Naive thymus-derived CD8-positive, alpha-beta T cell (primary cell): ENCODE data around the gene THRAP3. TPM values are rescaled to one million over a fixed set of nuclear protein-coding genes. Genes with fewer than 3 reads are reported as not detected.
A peak's percentile ranks its signal among the peaks of the same experiment; 100 is the strongest.

Experiments
- ATAC-seq, 2 donors: fragments of 150-1000 bp; cut with Tn5 transposase in 1 of 2; sonication (Bioruptor Pico), chemical (Tn5 transposase) in 1 of 2; 1 replicate in 1 of 2; 2 replicates in 1 of 2; pipeline ENCODE4 v1.10.0; 2021; ENCODE audit warnings: mild to moderate bottlenecking in 2 of 2, moderate library complexity in 2 of 2
- POLR2A ChIA-PET: fragments of 350-600 bp; sonication (Branson Sonifier 250); formaldehyde crosslinking; loops from one replicate; lab custom pipeline; 2021; ENCODE audit warnings: antibody characterized with exemption; lab: Charles Lee
- DNase-seq, 10 donors: peaks; one replicate each; pipeline versions ENCODE4 v3.0.0 to v3.0.0-alpha.2; 2020 to 2022
- H3K27ac Mint-ChIP-seq, 10 donors: one replicate each; pipeline ENCODE4 v1.8.0; 2020 to 2022; ENCODE audit warnings: mild to moderate bottlenecking in 10 of 10, mixed read lengths in 10 of 10, moderate library complexity in 4 of 10, inconsistent platforms in 1 of 10
- H3K27me3 Mint-ChIP-seq, 5 donors: one replicate each; pipeline ENCODE4 v1.8.0; 2021 to 2022; ENCODE audit warnings: mixed read lengths in 5 of 5
- H3K36me3 Mint-ChIP-seq, 3 donors: one replicate each; pipeline ENCODE4 v1.8.0; 2020 to 2022; ENCODE audit warnings: mixed read lengths in 3 of 3, mild to moderate bottlenecking in 2 of 3, inconsistent platforms in 1 of 3
- H3K4me1 Mint-ChIP-seq, 4 donors: one replicate each; pipeline ENCODE4 v1.8.0; 2021 to 2022; ENCODE audit warnings: mixed read lengths in 4 of 4
- H3K4me3 Mint-ChIP-seq, 10 donors: one replicate each; pipeline ENCODE4 v1.8.0; 2020 to 2022; ENCODE audit warnings: mild to moderate bottlenecking in 10 of 10, mixed read lengths in 10 of 10, moderate library complexity in 6 of 10, inconsistent platforms in 1 of 10
- H3K9me3 Mint-ChIP-seq, 9 donors: one replicate each; pipeline ENCODE4 v1.8.0; 2020 to 2022; ENCODE audit warnings: mixed read lengths in 9 of 9, mild to moderate bottlenecking in 3 of 9, inconsistent platforms in 1 of 9, moderate library complexity in 1 of 9
- polyA plus RNA-seq, 3 donors: library from polyadenylated mRNA; unstranded; fragments of 300-500 nt; fragmentation: Illumina TruSeq; gene quantifications; one replicate each; pipeline ENCODE4 v1.2.3, GENCODE V29; 2021
- total RNA-seq, 8 experiments: library from RNA in 2 of 8; stranded (reverse) in 2 of 8; gene quantifications; one replicate each; pipeline ENCODE4 v1.2.3 and lab custom pipeline; 2021 to 2026

The THRAP3 gene
- total and polyA plus RNA-seq, 5 experiments from 2014 or later: 87.6 to 131 (median 106) TPM

DNA sequence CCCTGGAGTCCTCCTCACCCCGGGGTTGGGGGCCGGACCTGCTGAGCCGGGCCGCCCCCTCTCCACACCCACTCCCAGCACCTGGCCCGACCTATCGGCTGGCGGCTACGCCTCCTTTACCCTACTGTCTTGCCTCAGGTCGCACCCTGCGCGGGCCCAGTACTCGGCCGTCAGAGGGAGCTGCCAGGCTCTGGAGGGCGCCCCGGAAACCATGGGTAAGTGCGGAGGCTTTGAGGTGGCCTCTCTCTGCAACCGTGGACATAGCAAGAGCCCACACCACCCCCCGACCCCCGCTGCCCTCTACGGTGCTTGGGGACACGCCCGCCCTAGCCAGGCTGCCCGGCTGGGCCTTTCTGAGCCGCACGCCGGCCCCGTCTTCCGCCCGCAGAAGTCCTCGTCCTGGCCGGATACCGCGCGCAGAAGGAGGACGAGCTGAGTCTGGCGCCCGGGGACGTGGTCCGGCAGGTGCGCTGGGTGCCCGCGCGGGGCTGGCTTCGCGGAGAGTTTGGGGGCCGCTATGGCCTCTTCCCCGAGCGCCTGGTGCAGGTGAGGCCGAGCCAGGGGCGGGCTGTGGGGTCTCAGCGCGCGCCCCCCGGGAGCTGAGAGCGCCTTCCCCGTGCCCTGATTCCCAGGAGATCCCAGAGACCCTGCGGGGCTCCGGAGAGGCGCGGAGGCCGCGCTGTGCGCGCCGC, 82.1 kb downstream of the THRAP3 start, which contains the start of gene SH3D21:
Gene SH3D21, plus strand, starts transcription at position 159 of the 692 bp plus-strand sequence. Its CDS starts 53 bp downstream, at position 212.
- Mint-ChIP-seq H3K27ac (peak within 1 kb of the TSS; percentile 68 to 98 (median 92)), H3K4me3 (peak within 1 kb of the TSS; percentile 94 to 98 (median 96))
- ATAC-seq: peak; percentile 46 to 48

DNA sequence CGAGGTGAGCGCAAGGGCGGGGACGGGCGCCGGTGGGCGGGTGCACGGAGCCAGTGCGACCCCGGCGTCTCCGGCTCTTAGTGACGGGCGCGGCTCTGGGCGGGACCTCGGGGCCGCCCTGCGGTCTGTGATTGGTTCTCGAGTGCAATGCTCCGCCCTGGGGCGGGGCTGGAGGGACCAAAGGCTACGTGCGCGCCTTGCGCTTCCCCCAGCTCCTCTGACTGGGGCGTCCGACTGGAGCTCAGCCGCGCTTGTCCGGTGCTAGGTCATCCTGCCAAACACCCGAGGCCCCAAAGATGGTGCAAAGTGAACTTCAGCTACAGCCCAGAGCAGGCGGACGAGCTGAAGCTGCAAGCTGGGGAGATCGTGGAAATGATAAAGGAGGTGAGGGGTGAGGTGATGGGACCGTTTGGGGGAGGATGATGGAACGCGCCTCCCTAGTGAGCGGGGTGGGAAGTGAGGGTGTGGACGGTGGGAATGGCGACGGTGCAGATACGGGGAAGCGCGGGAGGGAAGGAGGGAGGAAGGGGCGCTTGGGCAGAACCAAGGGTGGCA, 82.7 kb downstream of the THRAP3 start:
- peaks cover 0 to 27% (median 2%) of the 10 kb centered on the region in 3 donors for H3K36me3 Mint-ChIP-seq
- H3K4me1 Mint-ChIP-seq: peaks cover 4 to 18% (median 13%) of the 10 kb centered on the region in 4 donors
- POLR2A ChIA-PET: interaction anchor here (0.6 to 2.9 kb wide), 16 partner anchors 12 to 158 kb away, joined by 3 to 10 read pairs (median 4); partner anchors contain the start of genes EVA1B, LSM10 and THRAP3
- peak overlapping the region; percentile 58 to 98 (median 92) for H3K27ac Mint-ChIP-seq
- peak; percentile 87 to 96 (median 94) for DNase-seq
- H3K9me3 Mint-ChIP-seq: no peaks in the 10 kb centered on the region
- H3K4me3 Mint-ChIP-seq: peak overlapping the region; percentile 94 to 98 (median 96)
- no peaks in the 10 kb centered on the region for H3K27me3 Mint-ChIP-seq
- peak; percentile 96 to 98 for ATAC-seq

More for the DNA sequence above, 82.1 kb downstream of the THRAP3 start, which contains the start of gene SH3D21:
- H3K9me3 Mint-ChIP-seq: no peaks in the 10 kb centered on the region
- POLR2A ChIA-PET: interaction anchor here (0.6 to 2.9 kb wide), 16 partner anchors 9 to 158 kb away, joined by 3 to 10 read pairs (median 4); partner anchors contain the start of genes EVA1B, LSM10 and THRAP3
- no peaks in the 10 kb centered on the region for H3K27me3 Mint-ChIP-seq
- H3K4me1 Mint-ChIP-seq: peaks cover 4 to 18% (median 13%) of the 10 kb centered on the region in 4 donors
- H3K36me3 Mint-ChIP-seq: peaks cover 0 to 33% (median 2%) of the 10 kb centered on the region in 3 donors
- DNase-seq: peak in 8 of 10 donors; percentile 40 to 74 (median 48)

DNA sequence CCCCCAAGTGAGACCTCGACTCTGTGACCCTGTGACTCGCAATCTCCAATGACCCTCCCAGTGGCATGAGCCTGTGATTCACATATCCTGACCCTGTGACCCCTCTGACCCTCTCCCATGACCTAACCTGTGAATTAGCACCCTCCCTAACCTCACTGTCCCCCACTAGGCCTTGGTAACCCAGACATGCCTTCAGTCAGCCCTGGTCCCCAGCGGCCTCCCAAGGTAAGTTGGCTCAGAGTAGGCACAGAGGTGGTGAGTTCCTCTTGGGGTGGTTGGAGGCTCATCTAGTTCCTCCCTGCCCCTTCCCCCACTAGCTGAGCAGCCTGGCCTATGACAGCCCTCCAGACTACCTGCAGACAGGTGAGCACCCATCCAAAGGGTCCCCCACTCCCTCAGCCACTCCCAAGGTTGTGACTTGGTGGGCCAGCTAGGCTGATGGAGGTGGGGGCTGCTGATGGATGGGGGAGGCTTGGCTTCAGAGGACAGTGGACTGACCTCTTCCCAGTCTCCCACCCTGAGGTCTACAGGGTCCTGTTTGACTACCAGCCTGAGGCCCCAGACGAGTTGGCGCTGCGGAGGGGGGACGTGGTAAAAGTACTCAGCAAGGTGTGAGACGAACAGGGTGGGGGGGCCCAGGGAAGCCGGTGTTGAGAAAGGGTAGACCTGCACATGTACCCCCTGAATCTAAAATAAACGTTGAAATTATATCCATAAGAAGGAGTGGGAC, 83.5 kb downstream of the THRAP3 start:
- ATAC-seq (no peak), DNase-seq (no peak)
- H3K27ac Mint-ChIP-seq: peak overlapping the region in 1 of 10 donors; percentile 97
- peaks cover 4 to 18% (median 13%) of the 10 kb centered on the region in 4 donors for H3K4me1 Mint-ChIP-seq
- H3K36me3 Mint-ChIP-seq: peaks cover 0 to 19% (median 0%) of the 10 kb centered on the region in 3 donors
- no peaks in the 10 kb centered on the region for H3K9me3 Mint-ChIP-seq
- POLR2A ChIA-PET: interaction anchor here (0.6 to 2.9 kb wide), 10 partner anchors 12 to 159 kb away, joined by 3 to 10 read pairs (median 4); partner anchors contain the start of gene THRAP3
- H3K27me3 Mint-ChIP-seq: no peaks in the 10 kb centered on the region
- H3K4me3 Mint-ChIP-seq: peak overlapping the region; percentile 94 to 98 (median 96)

DNA sequence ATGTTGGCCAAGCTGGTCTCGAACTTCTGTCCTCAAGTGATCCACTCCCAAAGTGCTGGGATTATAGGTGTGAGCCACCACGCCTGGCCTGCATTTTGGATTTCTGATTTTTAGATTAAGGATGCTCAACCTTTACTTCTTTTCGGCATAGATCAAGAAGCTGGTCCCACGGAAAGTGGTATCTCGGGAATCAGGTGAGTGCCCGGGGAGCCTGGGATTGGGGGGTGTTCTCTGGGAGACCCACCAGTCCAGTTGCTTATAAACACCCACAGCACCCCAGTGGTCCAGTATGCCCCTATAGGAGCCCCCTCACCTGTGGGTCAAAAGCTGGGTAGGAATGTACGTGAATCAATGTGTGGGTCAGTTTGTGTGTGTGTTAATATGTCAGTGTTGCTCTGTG, 85.2 kb downstream of the THRAP3 start:
- Mint-ChIP-seq H3K36me3 (peaks cover 0 to 5% (median 0%) of the 10 kb centered on the region in 3 donors), H3K27ac (no peak overlapping the region), H3K4me1 (peaks cover 4 to 17% (median 13%) of the 10 kb centered on the region in 4 donors), H3K27me3 (no peaks in the 10 kb centered on the region), H3K4me3 (peak overlapping the region in 3 of 10 donors; percentile 8 to 34 (median 25)), H3K9me3 (no peaks in the 10 kb centered on the region)
- no peak for DNase-seq
- no peak for ATAC-seq
- POLR2A ChIA-PET: interaction anchor here (0.9 to 1.1 kb wide), 2 partner anchors 13 kb away, joined by 3 read pairs; no protein-coding TSS in a partner anchor

DNA sequence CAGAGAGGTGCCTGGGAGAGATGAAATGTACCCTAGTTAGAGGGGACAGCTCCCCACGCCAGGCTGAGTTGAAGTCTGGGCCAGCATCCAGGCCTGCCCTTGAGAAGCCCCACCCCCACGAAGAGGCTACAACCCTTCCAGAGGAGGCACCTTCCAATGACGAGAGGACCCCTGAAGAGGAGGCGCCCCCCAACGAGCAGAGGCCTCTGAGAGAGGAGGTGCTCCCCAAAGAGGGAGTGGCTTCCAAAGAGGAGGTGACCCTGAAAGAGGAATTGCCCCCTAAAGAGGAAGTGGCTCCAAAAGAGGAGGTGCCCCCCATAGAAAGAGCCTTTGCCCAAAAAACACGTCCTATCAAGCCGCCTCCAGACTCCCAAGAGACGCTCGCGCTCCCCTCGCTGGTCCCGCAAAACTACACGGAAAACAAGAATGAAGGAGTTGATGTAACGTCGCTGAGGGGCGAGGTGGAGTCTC, 96.1 kb downstream of the THRAP3 start:
- peaks cover 15 to 28% (median 26%) of the 10 kb centered on the region in 4 donors for H3K4me1 Mint-ChIP-seq
- H3K4me3 Mint-ChIP-seq: peak overlapping the region; percentile 75 to 91 (median 80)
- H3K9me3 Mint-ChIP-seq: no peaks in the 10 kb centered on the region
- H3K27me3 Mint-ChIP-seq: peaks cover 0 to 1% (median 0%) of the 10 kb centered on the region in 5 donors
- peak in 2 of 10 donors; percentile 13 to 21 for DNase-seq
- H3K27ac Mint-ChIP-seq: peak overlapping the region; percentile 8 to 87 (median 66)
- no peaks in the 10 kb centered on the region for H3K36me3 Mint-ChIP-seq
- ATAC-seq: no peak
- POLR2A ChIA-PET: interaction anchor here (0.8 to 1.7 kb wide), 2 partner anchors 13 kb away, joined by 5 to 6 read pairs; no protein-coding TSS in a partner anchor

DNA sequence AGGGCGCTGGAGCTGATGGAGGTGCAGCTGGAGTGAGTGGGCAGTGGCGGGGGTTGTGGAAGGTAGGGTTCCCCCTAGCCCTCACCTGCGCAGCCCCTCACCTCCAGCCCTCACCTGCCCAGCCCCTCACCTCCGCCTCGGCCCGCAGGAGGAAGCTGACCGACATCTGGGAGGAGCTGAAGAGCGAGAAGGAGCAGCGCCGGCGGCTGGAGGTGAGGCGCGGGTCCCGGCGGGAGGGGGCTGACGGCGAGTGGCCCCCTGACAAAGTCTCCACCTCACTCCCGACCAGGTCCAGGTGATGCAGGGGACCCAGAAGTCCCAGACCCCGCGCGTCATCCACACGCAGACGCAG, 96.5 kb downstream of the THRAP3 start:
- POLR2A ChIA-PET: interaction anchor here (0.8 kb wide), 1 partner anchor 14 kb away, joined by 5 read pairs; no protein-coding TSS in a partner anchor
- Mint-ChIP-seq H3K4me3 (peak overlapping the region; percentile 75 to 91 (median 80)), H3K4me1 (peaks cover 15 to 28% (median 26%) of the 10 kb centered on the region in 4 donors), H3K9me3 (no peaks in the 10 kb centered on the region), H3K27me3 (peaks cover 0 to 1% (median 0%) of the 10 kb centered on the region in 5 donors), H3K36me3 (no peaks in the 10 kb centered on the region), H3K27ac (peak overlapping the region; percentile 8 to 87 (median 66))
- DNase-seq (no peak), ATAC-seq (peak in 1 of 2 donors; percentile 3)

DNA sequence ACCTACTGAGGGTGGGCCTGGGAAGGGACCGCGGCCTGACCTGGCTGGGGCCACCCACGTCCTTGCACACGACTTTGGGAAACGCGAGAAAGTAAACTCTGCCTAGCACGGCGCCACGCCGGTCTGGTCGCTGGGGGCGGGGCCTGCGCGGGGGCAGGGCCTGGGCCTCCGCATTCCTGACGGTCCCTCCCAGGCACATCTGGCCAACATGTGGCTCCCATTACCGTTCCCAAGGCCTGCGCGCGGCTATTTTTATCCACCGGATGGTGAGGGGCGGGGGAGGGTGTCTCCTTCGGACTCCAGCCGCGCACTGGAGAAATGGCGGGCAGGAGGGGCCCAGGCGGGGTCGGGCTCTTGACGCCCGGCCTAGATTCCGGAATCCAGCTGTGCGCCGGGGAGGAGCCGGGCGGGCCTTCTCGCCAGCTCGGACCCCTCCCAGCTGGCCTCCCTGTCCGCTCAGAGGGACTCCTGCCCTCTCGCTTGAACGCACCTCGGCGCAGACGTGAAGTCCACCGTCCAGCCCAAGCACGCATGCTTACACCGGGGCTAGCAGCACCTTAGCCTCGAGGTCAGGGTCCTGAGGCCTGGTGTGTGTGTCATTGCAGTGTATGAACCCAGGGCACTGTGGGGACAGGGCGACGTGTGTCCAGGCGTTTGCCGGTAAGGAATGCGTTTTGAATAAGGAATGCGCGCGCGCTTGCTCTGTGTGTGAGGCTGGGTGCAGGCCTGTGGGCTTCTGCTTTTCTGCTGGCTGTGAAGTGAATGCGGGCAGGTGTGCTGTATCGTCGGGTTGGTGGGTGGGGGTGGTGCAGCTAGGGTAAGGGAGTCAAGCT, 97.1 kb downstream of the THRAP3 start:
- H3K27ac Mint-ChIP-seq: peak overlapping the region in 5 of 10 donors; percentile 38 to 85 (median 56)

DNA sequence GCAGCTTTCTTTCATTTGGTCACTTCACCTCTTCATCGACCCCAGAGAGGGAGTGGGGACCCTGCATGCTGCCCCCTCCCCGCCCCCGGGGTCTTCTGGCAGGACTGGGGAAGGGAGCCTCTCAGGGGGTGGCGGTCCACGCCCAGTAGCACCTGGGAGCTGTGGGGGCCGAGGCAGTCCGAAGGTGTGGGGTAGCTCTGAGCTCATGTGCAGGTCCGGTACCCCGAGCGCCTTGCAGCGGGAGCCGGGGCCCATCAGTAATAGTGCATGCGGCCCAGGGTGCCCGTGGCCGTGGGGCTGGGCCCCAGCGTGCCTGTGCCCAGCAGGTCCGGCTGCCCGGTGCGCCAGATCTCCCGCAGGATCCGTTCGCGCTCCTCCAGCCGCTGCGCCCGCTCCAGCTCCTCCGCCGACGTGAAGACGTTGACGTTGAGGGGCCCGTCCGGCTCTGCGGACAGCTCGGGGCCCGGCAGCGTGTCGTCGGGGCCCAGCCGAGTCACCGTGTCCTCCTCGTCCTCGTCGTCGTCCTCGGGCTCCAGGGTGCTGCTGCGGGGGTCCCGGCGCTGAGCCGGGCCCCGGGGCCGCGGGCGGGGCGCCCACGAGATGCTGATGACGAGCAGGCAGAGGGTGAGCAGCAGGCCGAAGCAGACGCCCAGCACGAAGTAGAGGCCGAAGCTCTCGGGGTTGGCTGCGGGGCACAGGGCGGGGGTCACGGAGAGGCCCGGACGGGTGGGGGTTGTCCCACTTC, 98.0 kb downstream of the THRAP3 start:
- Mint-ChIP-seq H3K4me1 (peaks cover 18 to 35% (median 29%) of the 10 kb centered on the region in 4 donors), H3K36me3 (no peaks in the 10 kb centered on the region), H3K27me3 (peaks cover 0 to 12% (median 0%) of the 10 kb centered on the region in 5 donors), H3K27ac (peak overlapping the region in 2 of 10 donors; percentile 77 to 87), H3K4me3 (peak overlapping the region; percentile 75 to 82 (median 76)), H3K9me3 (no peaks in the 10 kb centered on the region)
- ATAC-seq (no peak), DNase-seq (peak in 1 of 10 donors; percentile 14)
- POLR2A ChIA-PET: interaction anchor here (0.7 to 1.5 kb wide), 7 partner anchors 13 to 75 kb away, joined by 3 to 5 read pairs (median 3); partner anchors contain the start of gene LSM10

More for the DNA sequence above, 97.1 kb downstream of the THRAP3 start:
- H3K27me3 Mint-ChIP-seq: peaks cover 0 to 3% (median 0%) of the 10 kb centered on the region in 5 donors
- ATAC-seq (peak; percentile 42 to 44), DNase-seq (peak in 4 of 10 donors; percentile 23 to 36 (median 30))
- H3K4me3 Mint-ChIP-seq: peak overlapping the region; percentile 75 to 91 (median 80)
- H3K9me3 Mint-ChIP-seq: no peaks in the 10 kb centered on the region
- H3K4me1 Mint-ChIP-seq: peaks cover 15 to 30% (median 26%) of the 10 kb centered on the region in 4 donors
- POLR2A ChIA-PET: interaction anchor here (0.5 to 1.5 kb wide), 6 partner anchors 12 to 139 kb away, joined by 3 to 5 read pairs (median 4); no protein-coding TSS in a partner anchor
- H3K36me3 Mint-ChIP-seq: no peaks in the 10 kb centered on the region

DNA sequence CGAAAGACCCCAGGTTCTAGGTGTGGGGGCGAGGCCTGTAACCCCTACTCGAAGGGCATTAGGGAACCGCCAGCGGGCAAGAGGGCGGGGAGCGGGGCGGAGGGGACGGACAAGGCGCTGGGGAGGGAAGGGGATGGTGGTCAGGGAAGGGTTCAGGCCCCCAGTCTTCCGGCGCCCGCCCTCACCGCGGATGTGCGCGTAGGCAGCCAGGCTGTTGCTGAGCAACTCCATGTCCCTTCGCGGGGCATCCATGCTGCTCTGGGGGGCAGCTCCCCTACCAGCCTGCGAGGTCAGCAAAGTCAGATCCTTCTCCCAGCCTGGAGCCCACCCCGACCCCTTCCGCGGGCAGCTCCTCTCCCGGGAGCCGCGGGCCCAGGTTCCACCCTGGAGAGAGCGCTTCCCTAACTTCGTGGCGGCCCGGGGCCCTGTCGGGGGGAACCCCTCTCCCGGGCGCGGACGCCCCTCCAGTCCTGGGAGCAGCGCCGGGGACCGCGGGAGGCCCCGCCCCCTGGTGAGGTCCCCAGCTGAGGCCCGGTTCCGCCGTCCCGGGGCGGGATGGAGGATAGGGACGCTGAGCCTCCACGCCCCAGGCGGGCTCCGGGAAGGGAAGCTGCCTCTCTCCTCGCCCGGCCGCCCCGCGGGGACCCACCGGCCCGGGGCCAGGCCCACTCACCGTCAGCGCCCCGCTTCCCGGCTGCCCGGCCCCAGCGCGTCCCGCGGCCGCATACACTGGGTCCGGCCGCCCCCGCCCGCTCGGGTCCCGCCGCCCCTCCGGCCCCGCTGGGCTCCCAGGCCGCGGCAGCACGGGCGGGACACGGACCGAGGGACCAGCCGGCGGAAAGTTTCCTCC, 98.8 kb downstream of the THRAP3 start:
- Mint-ChIP-seq H3K9me3 (no peaks in the 10 kb centered on the region), H3K4me1 (peaks cover 20 to 35% (median 29%) of the 10 kb centered on the region in 4 donors), H3K27me3 (peaks cover 0 to 12% (median 2%) of the 10 kb centered on the region in 5 donors), H3K4me3 (peak overlapping the region; percentile 66 to 80 (median 75)), H3K36me3 (no peaks in the 10 kb centered on the region), H3K27ac (peak overlapping the region in 4 of 10 donors; percentile 41 to 87 (median 70))
- POLR2A ChIA-PET: interaction anchor here (0.7 to 1.7 kb wide), 7 partner anchors 14 to 75 kb away, joined by 3 to 5 read pairs (median 3); partner anchors contain the start of gene LSM10
- ATAC-seq (peak; percentile 56 to 67), DNase-seq (peak in 6 of 10 donors; percentile 32 to 45 (median 38))
